Activated naive CD8-positive, alpha-beta T cell treated with anti-CD3 and anti-CD28 coated beads for 36 hours (primary cell): ENCODE results near the gene FGD2. TPM values are rescaled to one million over a fixed set of nuclear protein-coding genes. Genes with fewer than 3 reads are reported as not detected.
"Not testable (repeated sequence)": the region's sequence is repeated elsewhere in the genome, so short reads cannot be mapped to it uniquely, and the experiment has no call there.

ENCODE experiments used
- DNase-seq: peaks from one replicate; pipeline ENCODE4 v3.0.0; 2021
- H3K27ac Mint-ChIP-seq: one replicate; pipeline ENCODE4 v1.8.0; 2022; ENCODE audit warnings: mild to moderate bottlenecking, moderate library complexity, mixed read lengths
- H3K27me3 Mint-ChIP-seq: one replicate; pipeline ENCODE4 v1.8.0; 2022; ENCODE audit warnings: mild to moderate bottlenecking, mixed read lengths
- H3K36me3 Mint-ChIP-seq: one replicate; pipeline ENCODE4 v1.8.0; 2021; ENCODE audit warnings: mild to moderate bottlenecking, mixed read lengths
- H3K4me1 Mint-ChIP-seq: one replicate; pipeline ENCODE4 v1.8.0; 2021; ENCODE audit warnings: mixed read lengths
- H3K4me3 Mint-ChIP-seq: one replicate; pipeline ENCODE4 v1.8.0; 2022; ENCODE audit warnings: mild to moderate bottlenecking, moderate library complexity, mixed read lengths
- H3K9me3 Mint-ChIP-seq: one replicate; pipeline ENCODE4 v1.8.0; 2022; ENCODE audit warnings: mixed read lengths
- total RNA-seq, 2 experiments: library from RNA; stranded (reverse); gene quantifications; one replicate each; pipeline ENCODE4 v1.2.3, GENCODE V29; 2021

FGD2 gene
- total RNA-seq, 2 experiments from 2014 or later, result 1.7 to 1.8 TPM

DNA sequence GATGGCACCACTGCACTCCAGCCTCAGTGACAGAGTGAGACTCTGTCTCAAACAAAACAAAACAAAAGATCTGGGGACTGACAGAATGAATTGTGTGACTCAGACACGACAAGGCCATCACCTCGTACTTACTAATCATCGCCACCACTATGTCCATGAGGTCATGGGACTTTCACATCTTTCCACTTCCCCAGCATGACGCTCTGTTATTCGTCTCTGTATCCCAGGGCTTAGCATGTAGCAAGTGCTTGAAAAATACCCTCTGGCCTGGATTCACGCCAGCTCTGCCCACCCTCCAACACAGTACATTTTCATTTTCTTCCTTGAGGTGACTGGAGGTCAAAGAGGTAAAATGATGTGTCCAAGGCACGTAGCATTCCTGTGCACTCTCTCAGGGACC, 27.8 kb downstream of the FGD2 start:
- H3K27me3 Mint-ChIP-seq, result no peaks in the 10 kb centered on the region
- peaks cover 12% of the 10 kb centered on the region for H3K36me3 Mint-ChIP-seq
- H3K27ac Mint-ChIP-seq, result peak overlapping the region; percentile 89
- DNase-seq, result peak; percentile 73
- peaks cover 4% of the 10 kb centered on the region for H3K9me3 Mint-ChIP-seq
- H3K4me1 Mint-ChIP-seq, result peaks cover 37% of the 10 kb centered on the region
- no peak overlapping the region for H3K4me3 Mint-ChIP-seq

DNA sequence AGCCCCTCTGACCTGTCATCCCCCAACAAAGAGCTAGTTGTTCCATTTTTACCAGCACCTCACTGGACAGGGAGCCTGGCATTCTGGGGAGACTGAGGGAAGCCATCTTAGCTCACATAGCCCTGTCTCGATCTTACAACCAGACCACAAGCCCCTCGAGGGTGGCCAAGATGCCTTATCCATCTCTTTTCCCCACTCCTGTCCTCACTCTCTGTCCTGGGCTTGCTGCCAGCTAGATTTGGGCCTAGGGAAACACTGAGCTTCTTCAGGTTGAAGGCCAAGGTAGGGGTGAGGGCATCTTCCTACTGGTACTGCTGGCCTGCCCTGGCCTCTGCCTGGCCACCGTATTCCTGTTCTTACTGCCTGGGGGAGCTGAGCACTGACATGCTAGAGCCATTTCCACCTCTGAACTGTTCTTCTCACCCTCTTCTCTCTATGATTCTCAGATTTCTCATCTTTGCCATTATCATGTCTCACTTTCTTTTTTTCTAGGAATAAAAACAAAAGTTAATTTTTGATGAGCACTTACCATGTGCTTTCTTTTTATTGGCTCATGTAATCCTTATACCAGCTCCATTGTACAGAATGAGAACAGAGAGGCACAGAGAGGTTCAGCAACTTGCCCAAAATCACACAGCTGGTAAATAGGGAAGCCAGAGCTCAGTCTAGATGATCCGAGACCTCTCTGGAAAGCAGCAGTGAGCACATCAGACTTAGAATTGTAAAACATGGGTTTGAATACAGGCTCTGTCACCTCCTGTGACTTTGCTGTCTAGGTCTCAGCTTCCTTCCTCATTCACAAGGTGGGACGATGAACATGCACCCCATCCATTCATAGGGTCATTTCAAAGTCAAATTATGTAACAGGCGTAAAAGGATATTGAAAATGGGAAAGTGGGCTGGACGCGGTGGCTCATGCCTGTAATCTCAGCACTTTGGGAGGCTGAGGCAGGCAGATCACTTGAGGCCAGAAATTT, 28.7 kb downstream of the FGD2 start:
- Mint-ChIP-seq H3K9me3 (peaks cover 4% of the 10 kb centered on the region), H3K36me3 (peaks cover 12% of the 10 kb centered on the region), H3K27me3 (no peaks in the 10 kb centered on the region), H3K4me1 (peaks cover 40% of the 10 kb centered on the region), H3K27ac (peak overlapping the region; percentile 89), H3K4me3 (peak overlapping the region; percentile 11)
- DNase-seq, result no peak

DNA sequence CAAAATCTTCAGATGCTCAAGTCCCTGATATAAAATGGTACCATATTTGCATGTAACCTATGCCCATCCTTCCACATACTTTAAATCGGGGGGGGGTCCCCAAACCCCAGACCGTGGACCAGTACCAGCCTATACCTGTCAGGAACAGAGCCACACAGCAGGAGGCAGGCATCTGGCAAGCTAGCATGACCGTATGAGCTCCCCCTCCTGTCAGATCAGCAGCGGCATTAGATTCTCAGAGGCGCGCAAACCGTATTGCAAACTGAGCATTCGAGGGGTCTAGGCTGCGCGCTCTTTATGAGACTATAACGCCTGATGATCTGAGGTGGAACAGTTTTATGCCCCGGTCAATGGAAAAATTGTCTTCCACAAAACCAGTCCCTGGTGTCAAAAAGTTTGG, 30.7 kb downstream of the FGD2 start:
- Mint-ChIP-seq H3K27me3 (no peaks in the 10 kb centered on the region), H3K27ac (no peak overlapping the region), H3K9me3 (peaks cover 1% of the 10 kb centered on the region), H3K4me3 (no peak overlapping the region), H3K4me1 (peaks cover 37% of the 10 kb centered on the region), H3K36me3 (peaks cover 10% of the 10 kb centered on the region)
- DNase-seq, result no peak

DNA sequence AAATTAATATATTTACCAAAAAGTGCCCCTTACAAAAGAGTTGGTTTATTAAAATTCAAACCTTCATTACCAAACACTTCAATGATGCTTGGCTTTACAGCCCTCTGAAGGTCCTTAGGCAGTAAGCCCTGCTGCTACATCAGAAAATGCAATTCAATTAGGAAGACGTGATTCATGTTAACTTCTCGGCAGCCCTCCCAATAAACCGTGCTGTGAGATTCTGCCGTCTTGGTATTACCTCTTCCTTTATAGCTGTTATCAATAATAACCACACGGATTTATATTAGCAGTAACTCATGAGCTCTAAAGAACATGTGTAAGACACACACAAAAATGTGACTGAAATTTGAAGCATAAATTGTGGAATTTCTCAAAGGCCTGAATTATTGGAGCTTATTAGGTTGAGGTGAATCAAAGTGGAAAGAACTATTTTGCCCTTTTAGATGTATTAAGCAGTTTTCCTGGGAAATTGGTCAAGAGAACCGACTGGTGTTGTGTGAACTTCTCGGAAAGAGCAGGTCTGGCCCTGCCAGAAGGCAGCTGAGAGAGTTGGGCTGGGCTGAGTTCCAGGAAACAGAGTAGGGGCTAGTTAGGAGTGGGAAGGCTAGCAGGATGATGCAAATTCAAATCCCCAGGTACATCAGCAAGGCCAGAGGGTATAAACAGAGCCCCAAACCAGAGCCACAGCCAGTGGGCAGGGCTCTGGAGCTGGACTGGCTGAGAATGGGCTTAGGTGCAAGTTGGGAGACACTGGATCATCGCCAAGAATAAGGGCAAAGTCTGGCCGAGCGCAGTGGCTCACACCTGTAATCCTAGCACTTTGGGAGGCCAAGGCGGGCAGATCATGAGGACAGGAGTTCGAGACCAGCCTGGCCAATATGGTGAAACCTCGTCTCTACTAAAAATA, 33.1 kb downstream of the FGD2 start:
- H3K4me1 Mint-ChIP-seq, result peaks cover 35% of the 10 kb centered on the region

DNA sequence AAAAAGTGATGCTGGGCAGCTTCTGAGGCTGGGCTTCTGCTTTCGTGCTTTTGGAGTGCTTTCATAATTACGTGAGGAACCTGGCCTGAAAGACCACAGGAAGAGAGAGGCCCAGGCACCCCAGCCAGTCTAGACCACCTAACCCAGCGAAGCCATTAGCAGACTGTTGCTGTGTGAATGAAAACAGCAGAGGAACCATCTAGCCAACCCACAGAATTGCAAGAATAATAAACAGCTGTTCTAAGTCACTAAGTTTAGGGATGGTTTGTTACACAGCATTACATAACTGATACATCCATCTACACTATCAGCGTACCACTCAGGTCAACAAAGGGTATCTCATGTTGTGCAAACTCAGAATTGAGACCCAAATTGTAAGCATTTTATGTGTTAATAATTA, 34.5 kb downstream of the FGD2 start:
- no peak for DNase-seq
- Mint-ChIP-seq H3K4me1 (peaks cover 24% of the 10 kb centered on the region), H3K9me3 (peaks cover 1% of the 10 kb centered on the region), H3K27me3 (no peaks in the 10 kb centered on the region), H3K36me3 (peaks cover 4% of the 10 kb centered on the region), H3K27ac (no peak overlapping the region), H3K4me3 (no peak overlapping the region)

More for the DNA sequence above, 33.1 kb downstream of the FGD2 start:
- peaks cover 4% of the 10 kb centered on the region for H3K36me3 Mint-ChIP-seq
- peak overlapping the region; percentile 22 for H3K27ac Mint-ChIP-seq
- no peak for DNase-seq
- H3K27me3 Mint-ChIP-seq, result no peaks in the 10 kb centered on the region
- H3K9me3 Mint-ChIP-seq, result peaks cover 1% of the 10 kb centered on the region
- H3K4me3 Mint-ChIP-seq, result no peak overlapping the region

DNA sequence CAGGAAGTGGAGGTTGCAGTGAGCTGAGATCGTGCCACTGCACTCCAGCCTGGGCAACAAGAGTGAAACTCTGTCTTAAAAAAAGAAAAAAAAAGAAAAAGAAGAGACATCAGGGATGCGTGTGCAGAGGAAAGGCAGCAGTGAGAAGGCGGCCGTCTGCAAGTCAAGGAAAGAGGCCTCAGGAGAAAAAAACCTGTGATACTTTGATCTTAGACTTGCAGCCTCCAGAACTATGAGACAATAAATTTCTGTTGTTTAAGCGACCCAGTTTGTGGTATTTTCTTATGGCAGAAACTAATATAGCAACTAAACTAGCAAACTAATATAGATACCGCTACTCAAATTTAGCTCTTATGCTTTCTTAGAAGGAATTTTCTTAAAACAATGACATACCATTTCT, 36.1 kb downstream of the FGD2 start:
- no peak for DNase-seq
- Mint-ChIP-seq H3K36me3 (peaks cover 4% of the 10 kb centered on the region), H3K4me1 (peaks cover 26% of the 10 kb centered on the region), H3K27me3 (no peaks in the 10 kb centered on the region), H3K4me3 (no peak overlapping the region), H3K9me3 (peaks cover 1% of the 10 kb centered on the region), H3K27ac (peak overlapping the region; percentile 63)

DNA sequence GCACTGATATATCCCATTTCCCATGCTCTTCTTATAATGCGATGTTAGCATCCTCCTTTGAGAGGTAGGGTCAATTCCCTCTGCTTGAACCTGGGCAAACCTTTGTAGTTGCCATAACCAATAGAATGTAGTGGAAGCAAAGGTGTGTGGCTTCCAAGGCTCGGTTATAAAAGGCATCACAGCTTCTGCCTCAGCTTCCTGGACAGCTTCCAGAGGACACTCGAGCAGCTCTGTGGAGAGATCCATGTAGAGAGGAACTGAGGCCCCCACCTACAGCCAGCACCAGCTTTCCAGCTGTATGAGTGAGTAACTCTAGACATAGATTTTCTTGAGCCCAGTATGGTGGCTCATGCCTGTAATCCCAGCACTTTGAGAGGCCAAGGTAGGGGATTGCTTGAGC, 36.7 kb downstream of the FGD2 start:
- H3K27me3 Mint-ChIP-seq, result no peaks in the 10 kb centered on the region
- peaks cover 31% of the 10 kb centered on the region for H3K4me1 Mint-ChIP-seq
- H3K9me3 Mint-ChIP-seq, result peaks cover 1% of the 10 kb centered on the region
- H3K27ac Mint-ChIP-seq, result no peak overlapping the region
- peaks cover 6% of the 10 kb centered on the region for H3K36me3 Mint-ChIP-seq
- DNase-seq, result no peak
- no peak overlapping the region for H3K4me3 Mint-ChIP-seq

DNA sequence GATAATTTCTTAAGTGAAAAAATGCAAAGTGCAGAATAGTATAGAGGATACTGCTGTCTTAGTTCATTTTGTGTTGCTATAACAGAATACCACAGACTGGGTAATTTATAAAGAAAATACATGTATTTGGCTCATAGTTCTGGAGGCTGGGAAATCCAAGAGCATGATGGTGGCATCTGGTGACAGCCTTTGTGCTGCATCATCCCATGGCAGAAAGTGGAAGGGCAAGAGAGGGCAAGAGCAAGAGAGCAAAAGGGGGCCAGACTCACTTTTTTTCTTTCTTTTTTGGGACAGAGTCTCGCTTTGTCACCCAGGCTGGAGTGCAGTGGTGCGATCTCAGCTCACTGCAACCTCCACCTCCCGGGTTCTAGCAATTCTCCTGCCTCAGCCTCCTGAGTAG, 37.6 kb downstream of the FGD2 start:
- H3K4me1 Mint-ChIP-seq, result peaks cover 40% of the 10 kb centered on the region
- H3K27me3 Mint-ChIP-seq, H3K9me3 Mint-ChIP-seq, H3K4me3 Mint-ChIP-seq, H3K27ac Mint-ChIP-seq, DNase-seq, H3K36me3 Mint-ChIP-seq: not testable (repeated sequence)

DNA sequence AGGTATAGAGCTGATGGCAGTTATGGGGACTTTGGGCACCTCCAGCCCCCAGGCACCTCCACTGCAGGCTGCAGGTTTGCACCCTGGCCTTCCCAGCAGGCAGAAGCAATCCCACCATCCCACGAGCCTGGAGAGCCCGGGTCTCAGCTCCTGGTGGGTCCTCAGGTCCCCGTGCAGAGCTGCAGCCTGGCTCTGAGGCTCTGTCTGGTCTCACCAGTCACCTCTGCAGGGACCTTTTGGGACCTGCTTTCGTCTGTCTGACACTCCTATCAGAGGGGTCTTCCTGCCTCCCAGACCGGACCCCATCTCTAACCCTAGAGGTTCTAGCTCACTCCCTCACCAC, 41.9 kb downstream of the FGD2 start:
- Mint-ChIP-seq H3K27ac (peak overlapping the region; percentile 98), H3K4me3 (peak overlapping the region; percentile 9), H3K27me3 (no peaks in the 10 kb centered on the region), H3K36me3 (peaks cover 3% of the 10 kb centered on the region), H3K4me1 (peaks cover 59% of the 10 kb centered on the region), H3K9me3 (no peaks in the 10 kb centered on the region)
- no peak for DNase-seq

DNA sequence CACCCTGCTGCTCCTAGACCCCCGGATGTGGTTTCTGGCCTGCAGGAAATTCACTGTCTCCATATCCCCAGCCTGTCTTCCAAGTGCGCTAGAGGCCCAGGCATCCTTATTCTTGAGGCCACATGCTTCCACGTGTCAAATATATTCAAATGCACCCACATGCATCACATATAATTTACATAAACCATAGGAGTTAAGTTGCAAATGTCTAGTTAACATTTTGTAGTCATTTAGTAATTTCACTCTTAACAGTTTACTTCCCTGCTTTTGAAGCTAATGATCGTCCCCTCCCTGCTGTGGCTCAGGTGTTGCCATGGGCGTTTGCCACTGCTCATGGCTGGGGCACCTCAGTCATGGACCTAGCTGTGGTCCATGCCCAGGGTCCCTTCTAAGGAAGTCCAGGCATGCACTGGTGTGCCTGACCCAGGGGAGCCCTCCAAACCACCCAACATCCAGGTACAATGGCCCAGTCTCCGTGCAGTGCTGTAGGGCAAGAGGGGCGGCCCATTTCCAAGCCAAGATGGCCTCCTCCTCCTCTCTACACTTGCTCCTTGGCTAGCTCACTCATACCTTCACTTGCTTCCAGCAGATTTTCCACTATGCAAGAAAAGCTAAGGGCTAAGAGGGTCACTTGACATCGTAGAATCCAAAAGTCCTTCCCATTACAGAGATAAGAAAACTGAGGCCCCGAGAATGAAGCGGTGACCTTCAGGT, 42.4 kb downstream of the FGD2 start:
- H3K4me1 Mint-ChIP-seq, result peaks cover 58% of the 10 kb centered on the region
- peak overlapping the region; percentile 9 for H3K4me3 Mint-ChIP-seq
- H3K27me3 Mint-ChIP-seq, result no peaks in the 10 kb centered on the region
- no peak for DNase-seq
- H3K27ac Mint-ChIP-seq, result peak overlapping the region; percentile 98
- H3K36me3 Mint-ChIP-seq, result peaks cover 3% of the 10 kb centered on the region
- no peaks in the 10 kb centered on the region for H3K9me3 Mint-ChIP-seq

DNA sequence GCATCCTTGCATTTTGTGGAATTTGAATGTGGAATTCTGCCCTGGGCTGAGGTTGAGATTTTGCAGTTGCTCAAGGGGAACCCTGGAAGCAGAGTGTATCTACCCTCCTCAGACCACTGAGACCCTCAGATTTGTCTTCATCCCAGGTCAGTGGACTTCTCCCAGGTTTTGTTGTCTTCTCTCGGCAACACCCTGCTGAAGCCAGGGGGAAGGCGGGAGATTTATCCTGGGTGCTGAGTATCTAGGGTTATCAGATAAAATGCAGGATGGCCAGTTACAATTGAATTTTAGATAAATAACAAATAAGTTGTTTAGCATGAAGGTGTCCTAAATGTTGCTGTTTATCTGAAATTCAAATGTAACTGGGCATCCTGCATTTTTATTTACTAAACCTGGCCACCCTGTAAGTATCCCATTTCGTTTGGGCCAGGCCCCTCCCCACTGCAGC, 43.0 kb downstream of the FGD2 start:
- H3K36me3 Mint-ChIP-seq, result peaks cover 3% of the 10 kb centered on the region
- peak overlapping the region; percentile 98 for H3K27ac Mint-ChIP-seq
- no peaks in the 10 kb centered on the region for H3K27me3 Mint-ChIP-seq
- peaks cover 57% of the 10 kb centered on the region for H3K4me1 Mint-ChIP-seq
- no peaks in the 10 kb centered on the region for H3K9me3 Mint-ChIP-seq
- no peak for DNase-seq
- H3K4me3 Mint-ChIP-seq, result peak overlapping the region; percentile 80

DNA sequence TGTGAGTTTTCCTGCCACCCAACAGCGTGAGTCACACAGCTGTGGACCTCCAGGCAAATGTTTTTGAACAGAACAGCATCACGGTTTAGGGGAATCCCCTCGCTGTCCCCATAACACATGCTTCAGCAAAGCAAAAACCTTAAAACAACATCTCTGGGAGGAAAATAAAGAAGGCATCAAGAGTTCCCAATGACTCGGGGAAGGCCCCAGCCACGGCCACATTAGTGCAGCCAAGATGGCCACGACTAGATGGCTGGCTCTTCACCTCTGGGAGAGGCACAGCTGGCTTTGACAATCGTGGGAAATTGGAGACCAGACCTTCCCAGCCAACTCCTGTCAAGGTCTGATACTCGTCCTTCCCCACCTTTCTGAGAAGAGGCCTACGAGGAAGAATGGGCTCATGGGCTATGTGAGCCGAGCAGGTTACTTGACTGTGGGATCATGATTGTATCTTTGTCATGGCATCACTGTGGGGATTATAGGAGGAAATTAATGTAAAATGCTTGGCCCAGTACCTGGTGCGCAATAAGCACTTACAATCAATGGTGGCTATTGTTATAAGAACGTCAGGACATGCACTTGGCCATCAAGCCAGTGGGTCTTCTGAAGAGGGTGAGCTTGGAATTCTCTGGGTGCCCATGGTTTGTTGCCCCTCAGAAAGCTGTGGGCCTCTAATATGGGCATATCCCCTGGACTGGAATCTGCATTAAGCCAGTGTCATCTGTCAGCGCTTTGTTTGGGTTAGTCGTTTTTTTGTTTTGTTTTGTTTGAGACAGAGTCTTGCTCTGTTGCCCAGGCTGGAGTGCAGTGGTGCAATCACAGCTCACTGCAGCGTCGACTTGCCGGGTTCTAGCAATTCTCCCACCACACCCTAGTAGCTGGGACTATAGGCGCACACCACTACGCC, 43.6 kb downstream of the FGD2 start:
- Mint-ChIP-seq H3K4me1 (peaks cover 57% of the 10 kb centered on the region), H3K36me3 (peaks cover 3% of the 10 kb centered on the region), H3K9me3 (no peaks in the 10 kb centered on the region), H3K4me3 (peak overlapping the region; percentile 80), H3K27ac (peak overlapping the region; percentile 98), H3K27me3 (no peaks in the 10 kb centered on the region)
- DNase-seq, result peak; percentile 80

DNA sequence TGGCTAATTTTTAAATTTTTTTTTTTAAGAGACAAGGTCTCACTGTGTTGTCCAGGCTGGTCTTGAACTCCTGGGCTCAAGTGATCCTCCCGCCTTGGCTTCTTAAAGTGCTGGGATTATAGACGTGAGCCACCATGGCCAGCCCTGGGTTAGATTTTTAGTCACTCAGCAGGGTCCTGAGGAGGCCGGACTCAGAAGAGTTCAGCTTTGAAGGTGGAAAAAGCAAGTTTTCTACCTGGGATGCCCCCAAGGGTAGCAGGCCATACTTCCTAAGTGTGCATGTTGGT, 44.2 kb downstream of the FGD2 start:
- peaks cover 59% of the 10 kb centered on the region for H3K4me1 Mint-ChIP-seq
- H3K4me3 Mint-ChIP-seq, result peak overlapping the region; percentile 80
- H3K9me3 Mint-ChIP-seq, result no peaks in the 10 kb centered on the region
- H3K27ac Mint-ChIP-seq, result peak overlapping the region; percentile 98
- peaks cover 3% of the 10 kb centered on the region for H3K36me3 Mint-ChIP-seq
- no peaks in the 10 kb centered on the region for H3K27me3 Mint-ChIP-seq
- DNase-seq, result no peak
